Right hindlimb (tissue), 1 donor: ENCODE data around the gene ICOSLG.
"Not testable (repeated sequence)": the region's sequence is repeated elsewhere in the genome, so short reads cannot be mapped to it uniquely, and the experiment has no call there.

Source experiments
- DNase-seq: peaks from one replicate; pipeline ENCODE4 v3.0.0-alpha.2; 2018

The ICOSLG gene

GRCh38 chr21:44220674-44221073 is 20.1 kb downstream of the ICOSLG start:
- not testable (repeated sequence) for DNase-seq

GRCh38 chr21:44218461-44218860 is 22.3 kb downstream of the ICOSLG start:
- DNase-seq, result not testable (repeated sequence)

- DNase-seq, result not testable (repeated sequence)
Measured at GRCh38 chr21:44211978-44212377, 28.8 kb downstream of the ICOSLG start.

- DNase-seq, result not testable (repeated sequence)
Measured at GRCh38 chr21:44211574-44211973, 29.2 kb downstream of the ICOSLG start.

- not testable (repeated sequence) for DNase-seq
Measured at GRCh38 chr21:44207860-44208646, 32.7 kb downstream of the ICOSLG start.

GRCh38 chr21:44206698-44207676 is 33.8 kb downstream of the ICOSLG start:
- DNase-seq, result not testable (repeated sequence)

GRCh38 chr21:44206187-44206586 is 34.6 kb downstream of the ICOSLG start:
- not testable (repeated sequence) for DNase-seq

- not testable (repeated sequence) for DNase-seq
Measured at GRCh38 chr21:44202590-44203299, 38.0 kb downstream of the ICOSLG start.

- not testable (repeated sequence) for DNase-seq
Measured at GRCh38 chr21:44199997-44200396, 40.7 kb downstream of the ICOSLG start.

GRCh38 chr21:44199448-44199847 is 41.3 kb downstream of the ICOSLG start:
- DNase-seq, result no peak

- not testable (repeated sequence) for DNase-seq
Measured at GRCh38 chr21:44197156-44197516, 43.6 kb downstream of the ICOSLG start.

GRCh38 chr21:44196212-44197155 is 44.3 kb downstream of the ICOSLG start:
- peak; percentile 30 for DNase-seq

GRCh38 chr21:44194888-44195287 is 45.9 kb downstream of the ICOSLG start:
- not testable (repeated sequence) for DNase-seq

- DNase-seq, result not testable (repeated sequence)
Measured at GRCh38 chr21:44194451-44194850, 46.3 kb downstream of the ICOSLG start.

- DNase-seq, result not testable (repeated sequence)
Measured at GRCh38 chr21:44193108-44193507, 47.6 kb downstream of the ICOSLG start.

- DNase-seq, result not testable (repeated sequence)
Measured at GRCh38 chr21:44190349-44191271, 50.1 kb downstream of the ICOSLG start.

GRCh38 chr21:44184862-44185261 is 55.9 kb downstream of the ICOSLG start:
- DNase-seq, result not testable (repeated sequence)

- not testable (repeated sequence) for DNase-seq
Measured at GRCh38 chr21:44182202-44182601, 58.5 kb downstream of the ICOSLG start.

- DNase-seq, result not testable (repeated sequence)
Measured at GRCh38 chr21:44181506-44181905, 59.2 kb downstream of the ICOSLG start.

GRCh38 chr21:44176127-44176526 is 64.6 kb downstream of the ICOSLG start:
- not testable (repeated sequence) for DNase-seq
